Epithelial cell of proximal tubule (primary cell): ENCODE data around the gene ARHGAP20. TPM values are rescaled to one million over a fixed set of nuclear protein-coding genes. Genes with fewer than 3 reads are reported as not detected.
A peak's percentile ranks its signal among the peaks of the same experiment; 100 is the strongest.

Experiments
- DNase-seq: peaks from one replicate; pipeline ENCODE4 v3.0.0-alpha.2; 2011; ENCODE audit warnings: low read depth
- H3K4me3 ChIP-seq: 2 replicates; pipeline ENCODE4 v1.5.1; 2011; ENCODE audit warnings: low read depth, mild to moderate bottlenecking, low read length
- CTCF ChIP-seq: conservative IDR thresholded peaks from 2 replicates; pipeline ENCODE4 v1.5.1; 2012; ENCODE audit warnings: low read depth, mild to moderate bottlenecking, low read length
- total RNA-seq: library from RNA; depleted of rRNA; stranded (reverse); fragments of >200 nt; gene quantifications from 2 replicates; pipeline ENCODE4 v1.2.3, GENCODE V29; 2015

ARHGAP20 gene
- total RNA-seq, 1 donor from 2014 or later = 0.12 TPM

DNA sequence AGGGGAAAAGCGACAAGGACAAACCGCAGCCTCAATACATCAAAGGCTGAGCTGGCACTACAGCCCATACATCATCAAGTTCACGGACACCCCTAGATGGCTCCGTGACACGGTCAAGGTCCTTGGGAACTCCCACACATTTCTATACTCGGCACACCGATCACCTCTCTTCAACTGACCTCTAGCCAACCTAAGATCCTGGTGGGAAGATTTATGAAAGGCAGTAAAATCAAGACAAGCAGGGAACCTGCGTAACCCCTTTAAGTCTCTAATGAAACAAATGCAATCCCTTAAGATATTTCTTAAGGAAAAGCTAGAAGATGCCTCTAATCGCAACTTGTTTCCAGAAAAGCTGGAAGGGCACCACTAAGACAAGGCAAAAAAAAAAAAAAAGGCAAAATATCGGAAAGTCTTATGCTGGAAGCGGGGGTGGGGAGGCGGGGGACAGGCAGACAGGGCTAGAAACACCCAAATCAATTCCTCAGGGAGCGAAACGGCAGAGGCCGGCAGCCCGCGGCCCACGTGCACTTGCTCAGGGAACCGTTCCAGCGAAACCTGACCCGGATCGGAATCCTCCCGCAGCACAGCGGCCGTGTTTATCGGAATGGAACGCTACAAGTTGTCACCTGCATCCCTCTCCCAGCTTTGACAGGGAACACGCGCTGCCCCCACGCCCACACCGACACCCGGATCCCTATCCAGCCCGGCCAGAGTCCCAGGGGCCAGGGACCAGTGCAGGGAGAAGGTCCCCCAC, 1.4 kb downstream of the ARHGAP20 start:
- H3K4me3 ChIP-seq = peak overlapping the region; percentile 52
- no peak for TF ChIP-seq CTCF
- no peak for DNase-seq

DNA sequence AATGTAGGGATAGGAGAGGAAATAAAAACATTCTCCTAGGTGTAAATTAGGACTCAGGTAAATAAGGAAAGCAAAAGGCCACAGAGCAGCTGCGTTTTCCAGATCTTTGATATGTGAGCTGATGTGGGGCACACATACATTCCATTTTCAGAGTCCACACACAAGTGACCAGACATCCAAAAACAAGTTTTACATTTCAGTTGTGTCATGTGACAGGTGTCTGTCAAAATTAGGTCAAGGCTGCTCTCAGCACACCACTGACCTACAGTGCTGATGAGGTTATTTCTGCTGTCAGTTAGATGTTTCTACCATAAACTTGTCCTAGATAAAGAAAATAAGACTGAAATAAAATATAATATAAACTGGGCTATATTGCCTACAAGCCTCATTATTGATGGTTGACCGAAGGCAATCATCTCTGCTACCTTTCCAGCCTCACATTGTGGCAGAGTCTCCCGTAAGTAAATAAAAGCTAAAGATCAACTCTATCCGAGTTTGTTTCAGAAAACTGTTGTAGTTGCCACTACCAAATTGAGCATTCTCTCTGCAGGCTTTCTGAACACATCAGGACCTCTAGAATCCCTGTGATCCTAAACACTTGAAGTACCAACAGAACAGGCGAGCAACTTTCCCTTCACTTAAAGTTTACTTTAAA, 7.9 kb downstream of the ARHGAP20 start:
- no peak overlapping the region for H3K4me3 ChIP-seq
- no peak for TF ChIP-seq CTCF
- no peak for DNase-seq

DNA sequence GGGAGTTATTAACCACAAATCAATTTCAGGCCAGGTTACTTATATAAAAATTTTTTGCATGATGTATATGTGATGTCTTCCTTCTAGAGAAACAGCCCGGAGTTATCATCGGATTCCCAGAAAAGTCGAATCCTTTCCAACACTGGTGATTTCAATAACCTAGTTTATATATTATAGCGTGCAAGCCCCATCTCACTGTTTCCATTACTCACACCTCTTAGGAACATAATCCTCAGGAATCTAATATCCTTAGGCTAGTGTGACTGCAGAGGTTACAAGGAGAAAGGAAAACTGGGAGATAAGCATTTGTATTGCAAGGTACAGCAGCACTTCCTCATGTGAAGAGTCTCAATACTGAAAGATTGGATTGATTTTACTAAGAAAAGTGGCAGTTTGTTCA, 20.3 kb downstream of the ARHGAP20 start:
- no peak for TF ChIP-seq CTCF
- DNase-seq = no peak
- no peak overlapping the region for H3K4me3 ChIP-seq

GRCh38 chr11:110689306-110689705, 22.9 kb downstream of the ARHGAP20 start:
- no peak for TF ChIP-seq CTCF
- no peak overlapping the region for H3K4me3 ChIP-seq
- DNase-seq = no peak

DNA sequence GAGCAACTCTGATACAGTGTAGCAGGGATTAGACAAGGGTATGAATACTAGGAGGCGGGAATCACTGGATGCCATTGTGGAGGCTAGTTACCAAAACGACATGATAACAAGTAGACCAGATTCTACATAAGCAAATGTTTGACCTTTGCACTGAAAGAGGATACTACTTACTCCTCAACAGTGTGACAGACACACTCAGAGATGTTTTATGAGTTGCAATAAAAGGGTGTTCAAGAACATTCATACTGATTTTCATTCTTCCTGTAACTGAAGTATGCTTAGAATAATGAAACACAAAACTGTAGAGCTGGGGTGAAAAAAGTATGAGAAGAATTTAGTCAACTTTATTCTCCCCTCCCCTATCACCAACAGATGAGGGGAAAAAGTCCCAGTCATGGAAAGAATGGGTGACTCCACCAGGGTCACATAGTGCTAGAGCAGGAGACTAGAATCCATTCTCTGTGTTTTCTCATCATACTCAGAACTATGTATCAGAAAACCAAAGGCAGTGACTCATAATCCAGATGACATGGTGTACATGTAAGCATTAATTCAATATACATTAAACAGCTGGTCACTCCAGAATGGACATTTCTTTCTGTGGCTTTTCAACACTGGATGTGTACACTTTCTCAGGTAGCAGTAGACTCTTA, 32.8 kb downstream of the ARHGAP20 start:
- TF ChIP-seq CTCF = no peak
- DNase-seq = no peak
- no peak overlapping the region for H3K4me3 ChIP-seq

DNA sequence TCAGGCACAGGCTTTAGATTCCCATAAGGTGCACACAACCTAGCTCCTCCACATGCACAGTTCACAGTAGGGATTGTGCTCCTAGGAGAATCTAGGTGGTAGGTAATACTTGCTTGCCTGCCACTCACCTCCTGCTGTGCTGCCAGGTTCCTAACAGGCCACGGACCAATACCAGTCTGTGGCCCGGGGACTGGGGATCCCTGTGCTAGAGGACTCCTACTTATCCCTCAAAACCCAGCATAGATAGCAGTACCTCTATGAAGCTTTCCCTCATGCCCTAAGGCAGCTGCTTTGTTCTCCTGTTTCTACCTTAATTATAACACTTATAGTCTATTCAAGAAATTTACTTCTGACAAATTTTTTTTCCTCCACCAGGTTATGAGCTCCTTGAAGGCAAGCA, 36.7 kb downstream of the ARHGAP20 start:
- no peak for DNase-seq
- TF ChIP-seq CTCF = no peak
- H3K4me3 ChIP-seq = no peak overlapping the region
